Upper lobe of left lung (tissue), 6 donors: Measurements from ENCODE around the gene SCYL2. TPM values are rescaled to one million over a fixed set of nuclear protein-coding genes. Genes with fewer than 3 reads are reported as not detected.

Experiments
- ATAC-seq, 2 donors: fragments of 200-7000 bp; cut with Tn5 transposase; one replicate each; pipeline ENCODE4 v1.9.1; 2022; ENCODE audit warnings: mild to moderate bottlenecking in 2 of 2, moderate library complexity in 2 of 2; ENCODE audit not compliant: low FRiP score in 2 of 2
- DNase-seq, 2 donors: peaks; one replicate each; pipeline ENCODE4 v3.0.0-alpha.2; 2019 to 2020
- H3K27ac ChIP-seq, 4 donors: fragments of 200-600 bp; sonication (generic); one replicate each; pipeline ENCODE4 v1.5.1; 2016 to 2019
- H3K27me3 ChIP-seq, 4 donors: fragments of 200-600 bp; sonication (generic); one replicate each; pipeline ENCODE4 v1.5.1; 2017 to 2019
- H3K36me3 ChIP-seq, 4 donors: fragments of 200-600 bp; sonication (generic); one replicate each; pipeline ENCODE4 v1.5.1; 2016 to 2019
- H3K4me1 ChIP-seq, 4 donors: fragments of 200-600 bp; sonication (generic); one replicate each; pipeline ENCODE4 v1.5.1; 2018 to 2019
- H3K4me3 ChIP-seq, 4 donors: fragments of 200-600 bp; sonication (generic); one replicate each; pipeline ENCODE4 v1.5.1; 2017 to 2019; ENCODE audit warnings: mild to moderate bottlenecking in 2 of 4, moderate library complexity in 1 of 4
- H3K9me3 ChIP-seq, 4 donors: fragments of 200-600 bp; sonication (generic); one replicate each; pipeline ENCODE4 v1.5.1; 2018 to 2019
- CTCF ChIP-seq, 6 experiments: fragments of 450-650 bp in 4 of 6; fragments of 200-600 bp in 2 of 6; sonication (generic) in 2 of 6; IDR thresholded peaks; one replicate each; pipeline ENCODE4 v1.5.1; 2016 to 2019; ENCODE audit warnings: antibody characterized with exemption in 6 of 6
- EP300 ChIP-seq, 4 donors: sonication (generic); formaldehyde crosslinking; IDR thresholded peaks; one replicate each; pipeline ENCODE4 v1.5.1; 2017; ENCODE audit warnings: antibody characterized with exemption in 4 of 4, control low read depth in 2 of 4
- POLR2A ChIP-seq, 4 donors: fragments of 450-650 bp; IDR thresholded peaks; one replicate each; pipeline ENCODE4 v1.5.1; 2016 to 2017; ENCODE audit warnings: antibody characterized with exemption in 4 of 4, mild to moderate bottlenecking in 2 of 4
- POLR2AphosphoS5 ChIP-seq, 2 donors: sonication (generic); formaldehyde crosslinking; IDR thresholded peaks; one replicate each; pipeline ENCODE4 v1.5.1; 2017; ENCODE audit warnings: antibody characterized with exemption in 2 of 2
- WGBS, 2 donors: methylation state at CpG; one replicate each; pipeline ENCODE4 v1.1.5; 2017 to 2018; 5-methylcytosine and 5-hydroxymethylcytosine counted together
- total RNA-seq, 6 donors: library from RNA; depleted of rRNA in 4 of 6; stranded (reverse); fragments of >200 nt in 4 of 6; gene quantifications; one replicate each; pipeline versions ENCODE4 v1.1.0 to v1.2.1, GENCODE V29; 2016 to 2021
- donor health status: DM: no; HTN: no; CAD: no; lungs with moderate emphysema.
- donor health status: DM: no; HTN: yes; CAD: no; lungs with severe emphysema.

The SCYL2 gene
- total RNA-seq, 6 donors from 2014 or later, result 39.1 to 74.1 (median 40.7) TPM

- no peaks in the 10 kb centered on the region for H3K9me3 ChIP-seq
- ATAC-seq, result no peak
- no peak for TF ChIP-seq EP300 (IDR thresholded peaks at IDR 0.05)
- no peak for TF ChIP-seq POLR2AphosphoS5 (IDR thresholded peaks at IDR 0.05)
- TF ChIP-seq CTCF (IDR thresholded peaks at IDR 0.05), result no peak
- no peak for TF ChIP-seq POLR2A (IDR thresholded peaks at IDR 0.05)
- no peaks in the 10 kb centered on the region for H3K36me3 ChIP-seq
- no peak for DNase-seq
- H3K4me3 ChIP-seq, result no peak overlapping the region
- no peak overlapping the region for H3K27ac ChIP-seq
- peaks cover 0 to 4% (median 0%) of the 10 kb centered on the region in 4 donors for H3K27me3 ChIP-seq
- 74 to 76% methylated on average over 3 of the region's 3 CpGs for WGBS, 2 donors
- H3K4me1 ChIP-seq, result peaks cover 0 to 5% (median 2%) of the 10 kb centered on the region in 4 donors
Measured at GRCh38 chr12:100359248-100359647, 92.3 kb downstream of the SCYL2 start.

- H3K9me3 ChIP-seq, result no peaks in the 10 kb centered on the region
- no peak overlapping the region for H3K4me3 ChIP-seq
- H3K4me1 ChIP-seq, result peaks cover 0 to 5% (median 2%) of the 10 kb centered on the region in 4 donors
- DNase-seq (no peak), ATAC-seq (no peak)
- H3K36me3 ChIP-seq, result no peaks in the 10 kb centered on the region
- peaks cover 0 to 4% (median 0%) of the 10 kb centered on the region in 4 donors for H3K27me3 ChIP-seq
- H3K27ac ChIP-seq, result no peak overlapping the region
- TF ChIP-seq EP300 (IDR thresholded peaks at IDR 0.05) (no peak), CTCF (IDR thresholded peaks at IDR 0.05) (no peak), POLR2A (IDR thresholded peaks at IDR 0.05) (no peak), POLR2AphosphoS5 (IDR thresholded peaks at IDR 0.05) (no peak)
- 71 to 72% methylated on average over 2 of the region's 2 CpGs for WGBS, 2 donors
Measured at GRCh38 chr12:100359822-100360221, 92.8 kb downstream of the SCYL2 start.

GRCh38 chr12:100360450-100360849, 93.5 kb downstream of the SCYL2 start:
- TF ChIP-seq EP300 (IDR thresholded peaks at IDR 0.05) (no peak), POLR2A (IDR thresholded peaks at IDR 0.05) (no peak), CTCF (IDR thresholded peaks at IDR 0.05) (no peak), POLR2AphosphoS5 (IDR thresholded peaks at IDR 0.05) (no peak)

GRCh38 chr12:100364324-100364723, 97.3 kb downstream of the SCYL2 start:
- WGBS, 2 donors, result 92 to 95% methylated on average over 2 to 4 of the region's 4 CpGs
- no peaks in the 10 kb centered on the region for H3K9me3 ChIP-seq
- DNase-seq (no peak), ATAC-seq (peak in 1 of 2 donors; percentile 20)
- TF ChIP-seq CTCF (IDR thresholded peaks at IDR 0.05) (no peak), POLR2A (IDR thresholded peaks at IDR 0.05) (no peak), EP300 (IDR thresholded peaks at IDR 0.05) (no peak), POLR2AphosphoS5 (IDR thresholded peaks at IDR 0.05) (no peak)
- no peak overlapping the region for H3K27ac ChIP-seq
- no peak overlapping the region for H3K4me3 ChIP-seq
- H3K27me3 ChIP-seq, result no peaks in the 10 kb centered on the region
- H3K4me1 ChIP-seq, result no peaks in the 10 kb centered on the region
- H3K36me3 ChIP-seq, result no peaks in the 10 kb centered on the region

More at GRCh38 chr12:100360450-100360849, 93.5 kb downstream of the SCYL2 start:
- Histone ChIP-seq H3K36me3 (no peaks in the 10 kb centered on the region), H3K27ac (no peak overlapping the region), H3K9me3 (no peaks in the 10 kb centered on the region), H3K4me1 (peaks cover 0 to 5% (median 2%) of the 10 kb centered on the region in 4 donors), H3K4me3 (no peak overlapping the region), H3K27me3 (peaks cover 0 to 4% (median 0%) of the 10 kb centered on the region in 4 donors)
- no peak for DNase-seq
- no peak for ATAC-seq

DNA sequence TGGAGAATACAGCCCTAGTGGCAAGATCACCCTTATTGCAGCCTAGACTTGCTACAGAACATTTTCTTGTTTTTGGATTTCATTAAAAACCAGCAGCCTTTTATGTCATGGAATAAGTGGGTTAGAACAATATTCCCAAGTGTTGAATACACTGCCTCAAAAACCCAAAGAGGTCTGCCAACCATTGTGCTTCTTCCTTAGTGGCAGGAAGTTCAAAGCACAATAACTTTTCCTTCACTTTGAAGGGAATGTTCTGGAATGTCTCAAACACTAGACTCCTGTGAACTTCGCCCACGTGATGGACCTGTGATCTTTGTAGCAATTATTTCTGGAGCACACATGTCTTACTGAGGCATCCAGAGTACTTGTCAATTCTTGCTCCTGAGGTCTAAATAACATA, 98.4 kb downstream of the SCYL2 start:
- Histone ChIP-seq H3K4me3 (no peak overlapping the region), H3K36me3 (no peaks in the 10 kb centered on the region), H3K27ac (no peak overlapping the region), H3K9me3 (no peaks in the 10 kb centered on the region), H3K27me3 (no peaks in the 10 kb centered on the region), H3K4me1 (no peaks in the 10 kb centered on the region)
- WGBS, 2 donors, result 71 to 72% methylated on average over 2 of the region's 2 CpGs
- ATAC-seq, result no peak
- DNase-seq, result no peak
- no peak for TF ChIP-seq CTCF (IDR thresholded peaks at IDR 0.05)
- no peak for TF ChIP-seq POLR2AphosphoS5 (IDR thresholded peaks at IDR 0.05)
- no peak for TF ChIP-seq POLR2A (IDR thresholded peaks at IDR 0.05)
- TF ChIP-seq EP300 (IDR thresholded peaks at IDR 0.05), result no peak
